ENCODE measurements around the gene KLF9.
A peak's percentile ranks its signal among the peaks of the same experiment; 100 is the strongest.

The KLF9 gene

GRCh38 chr9:70374962-70375618, 39.4 kb downstream of the KLF9 start:
- ChIA-PET POLR2A (no interaction called here), CTCF (no interaction called here)
- Histone ChIP-seq H3K27ac (ENCODE audit: extremely low read depth, low read depth, low read length) (no peak overlapping the region), H3K36me3 (ENCODE audit: control insufficient read depth in 2 of 2, insufficient read depth in 1 of 2, low read length in 2 of 2) (no peaks in the 10 kb centered on the region), H3K4me1 (ENCODE audit: control insufficient read depth, insufficient read depth, low read length) (no peaks in the 10 kb centered on the region), H3K4me3 (ENCODE audit: low read depth, low read length) (no peak overlapping the region), H3K9me3 (ENCODE audit: control insufficient read depth, insufficient read depth, low read depth, low read length) (no peaks in the 10 kb centered on the region)
- TF ChIP-seq REPIN1 (tag by site-specific recombination; IDR thresholded peaks at IDR 0.05; ENCODE audit: low read depth) (no peak), HOXC10 (CRISPR knock-in tag; IDR thresholded peaks at IDR 0.05) (no peak), ZNF449 (tag by site-specific recombination; IDR thresholded peaks at IDR 0.05) (no peak), ZNF660 (tag by site-specific recombination; IDR thresholded peaks at IDR 0.05) (no peak), CTCF (tag by site-specific recombination; IDR thresholded peaks at IDR 0.05) (no peak), GLIS2 (tag by site-specific recombination; IDR thresholded peaks at IDR 0.05) (no peak), TCF7L2 (IDR thresholded peaks at IDR 0.05; ENCODE audit: borderline replicate concordance, low read depth, low read length) (no peak), ZNF366 (tag by site-specific recombination; conservative IDR thresholded peaks at IDR 0.05) (no peak), ZFP3 (tag by site-specific recombination; IDR thresholded peaks at IDR 0.05; ENCODE audit: low read depth) (no peak), ZSCAN4 (tag by site-specific recombination; IDR thresholded peaks at IDR 0.05) (no peak), ZNF148 (tag by site-specific recombination; IDR thresholded peaks at IDR 0.05; ENCODE audit: borderline replicate concordance) (no peak)

- Histone ChIP-seq H3K36me3 (ENCODE audit: control insufficient read depth in 2 of 2, insufficient read depth in 1 of 2, low read length in 2 of 2) (peaks cover 0 to 7% of the 10 kb centered on the region in 2 experiments; a peak in 1 of 3 replicates), H3K4me3 (ENCODE audit: low read depth, low read length) (no peak overlapping the region), H3K4me1 (ENCODE audit: control insufficient read depth, insufficient read depth, low read length) (no peaks in the 10 kb centered on the region), H3K9me3 (ENCODE audit: control insufficient read depth, insufficient read depth, low read depth, low read length) (no peaks in the 10 kb centered on the region), H3K27ac (ENCODE audit: extremely low read depth, low read depth, low read length) (no peak overlapping the region)
- TF ChIP-seq ZFP37 (tag by site-specific recombination; IDR thresholded peaks at IDR 0.05): no peak
- TF ChIP-seq SETDB1 (IDR thresholded peaks at IDR 0.05; ENCODE audit: insufficient read length, low read length): no peak
- TF ChIP-seq ZNF394 (tag by site-specific recombination; IDR thresholded peaks at IDR 0.05; ENCODE audit: borderline replicate concordance): 0 out of 2 replicates have a peak, but pooled peaks have one; percentile 0
- TF ChIP-seq ZNF521 (tag by site-specific recombination; IDR thresholded peaks at IDR 0.05): no peak
- no peak for TF ChIP-seq ZNF24 (tag by site-specific recombination; IDR thresholded peaks at IDR 0.05)
- no peak for TF ChIP-seq SALL2 (tag by site-specific recombination; IDR thresholded peaks at IDR 0.05; ENCODE audit: borderline replicate concordance)
- TF ChIP-seq ZNF768 (tag by site-specific recombination; IDR thresholded peaks at IDR 0.05): no peak
- no peak for TF ChIP-seq HOXA7 (CRISPR knock-in tag; IDR thresholded peaks at IDR 0.05; ENCODE audit: borderline replicate concordance)
- no peak for TF ChIP-seq ZFP69B (tag by site-specific recombination; IDR thresholded peaks at IDR 0.05)
- peak; percentile 14; the same call in 1 of the 2 replicates for TF ChIP-seq ZBTB44 (tag by site-specific recombination; IDR thresholded peaks at IDR 0.05)
- peak; percentile 46 for TF ChIP-seq ZNF341 (tag by site-specific recombination; IDR thresholded peaks at IDR 0.05; ENCODE audit: low read depth)
- TF ChIP-seq ZNF513 (tag by site-specific recombination; IDR thresholded peaks at IDR 0.05): no peak
- no peak for TF ChIP-seq BCL11B (tag by site-specific recombination; IDR thresholded peaks at IDR 0.05; ENCODE audit: low read depth)
- ChIA-PET CTCF (no interaction called here), POLR2A (no interaction called here)
These were observed 47.0 kb downstream of the KLF9 start for GRCh38 chr9:70367305-70367930.

All from HEK293 (cell line).